Uterus (tissue), 4 donors: ENCODE data around the gene UBAC1. TPM values are rescaled to one million over a fixed set of nuclear protein-coding genes. Genes with fewer than 3 reads are reported as not detected.
"Not testable (repeated sequence)": the region's sequence is repeated elsewhere in the genome, so short reads cannot be mapped to it uniquely, and the experiment has no call there.

Experiments used
- DNase-seq, 2 donors: peaks; one replicate each; pipeline ENCODE4 v3.0.0-alpha.2; 2019 to 2020
- H3K27ac ChIP-seq, 2 donors: fragments of 200-600 bp; sonication (generic); 1 replicate in 1 of 2; 2 replicates in 1 of 2; pipeline ENCODE4 v1.5.1; 2016 to 2018
- H3K27me3 ChIP-seq, 2 donors: fragments of 200-600 bp; sonication (generic); one replicate each; pipeline ENCODE4 v1.5.1; 2018 to 2019; ENCODE audit warnings: control low read depth in 1 of 2
- H3K36me3 ChIP-seq, 2 donors: fragments of 200-600 bp; sonication (generic); one replicate each; pipeline ENCODE4 v1.5.1; 2019; ENCODE audit warnings: control low read depth in 1 of 2
- H3K4me1 ChIP-seq, 2 donors: fragments of 200-600 bp; sonication (generic); one replicate each; pipeline ENCODE4 v1.5.1; 2018 to 2019; ENCODE audit warnings: control low read depth in 1 of 2
- H3K4me3 ChIP-seq, 2 donors: fragments of 200-600 bp; sonication (generic); 1 replicate in 1 of 2; 2 replicates in 1 of 2; pipeline ENCODE4 v1.5.1; 2018 to 2019; ENCODE audit warnings: mild to moderate bottlenecking in 1 of 2
- H3K9me3 ChIP-seq, 2 donors: fragments of 200-600 bp; sonication (generic); one replicate each; pipeline ENCODE4 v1.5.1; 2019; ENCODE audit warnings: control low read depth in 1 of 2
- CTCF ChIP-seq, 4 experiments: fragments of 200-600 bp in 2 of 4; fragments of 450-650 bp in 2 of 4; sonication (generic) in 2 of 4; IDR thresholded peaks; one replicate each; pipeline ENCODE4 v1.5.1; 2016 to 2019; ENCODE audit warnings: antibody characterized with exemption in 4 of 4, mild to moderate bottlenecking in 2 of 4, moderate library complexity in 1 of 4
- POLR2A ChIP-seq, 2 donors: fragments of 450-650 bp; IDR thresholded peaks; one replicate each; pipeline ENCODE4 v1.6.1; 2016; ENCODE audit warnings: antibody characterized with exemption in 2 of 2, mild to moderate bottlenecking in 1 of 2, moderate library complexity in 1 of 2
- intact Hi-C: fragments of 100-400 bp; cut with DNase I; formaldehyde crosslinking; loops from one replicate; pipeline ENCODE4 v1.15.1; 2023; ENCODE audit warnings: low total_unique reads
- total RNA-seq, 4 donors: library from RNA; depleted of rRNA in 3 of 4; stranded (reverse); fragments of >200 nt in 3 of 4; gene quantifications; one replicate each; pipeline versions ENCODE4 v1.1.0 to v1.2.4, GENCODE V29; 2014 to 2023
- donor health status: DM: yes; HTN: yes; CAD: no.

UBAC1 gene
- total RNA-seq, 4 donors from 2014 or later, result 25.1 to 46.1 (median 35.8) TPM

GRCh38 chr9:135950135-135950682 lies 11.0 kb downstream of the UBAC1 start:
- TF ChIP-seq POLR2A (IDR thresholded peaks at IDR 0.05) (no peak), CTCF (IDR thresholded peaks at IDR 0.05) (no peak)

GRCh38 chr9:135949501-135950134 lies 11.6 kb downstream of the UBAC1 start:
- no peak for DNase-seq
- intact Hi-C loops, result no loop called here
- Histone ChIP-seq H3K27me3 (no peaks in the 10 kb centered on the region), H3K36me3 (no peaks in the 10 kb centered on the region), H3K27ac (no peak overlapping the region), H3K4me3 (no peak overlapping the region), H3K4me1 (no peaks in the 10 kb centered on the region), H3K9me3 (no peaks in the 10 kb centered on the region)
- TF ChIP-seq POLR2A (IDR thresholded peaks at IDR 0.05), result no peak
- no peak for TF ChIP-seq CTCF (IDR thresholded peaks at IDR 0.05)

More at GRCh38 chr9:135950135-135950682, 11.0 kb downstream of the UBAC1 start:
- Histone ChIP-seq H3K4me3 (no peak overlapping the region), H3K27me3 (no peaks in the 10 kb centered on the region), H3K9me3 (no peaks in the 10 kb centered on the region), H3K36me3 (no peaks in the 10 kb centered on the region), H3K27ac (no peak overlapping the region), H3K4me1 (no peaks in the 10 kb centered on the region)
- intact Hi-C loops, result no loop called here
- no peak for DNase-seq

GRCh38 chr9:135948968-135949367 lies 12.2 kb downstream of the UBAC1 start:
- no peak for DNase-seq
- Histone ChIP-seq H3K4me1 (no peaks in the 10 kb centered on the region), H3K27me3 (no peaks in the 10 kb centered on the region), H3K36me3 (no peaks in the 10 kb centered on the region), H3K9me3 (no peaks in the 10 kb centered on the region), H3K27ac (no peak overlapping the region), H3K4me3 (no peak overlapping the region)
- intact Hi-C loops, result no loop called here
- TF ChIP-seq POLR2A (IDR thresholded peaks at IDR 0.05) (no peak), CTCF (IDR thresholded peaks at IDR 0.05) (no peak)

GRCh38 chr9:135948446-135948845 lies 12.7 kb downstream of the UBAC1 start:
- Histone ChIP-seq H3K4me3 (no peak overlapping the region), H3K27ac (no peak overlapping the region), H3K27me3 (no peaks in the 10 kb centered on the region), H3K9me3 (no peaks in the 10 kb centered on the region), H3K4me1 (no peaks in the 10 kb centered on the region), H3K36me3 (no peaks in the 10 kb centered on the region)
- no peak for DNase-seq
- intact Hi-C loops, result no loop called here
- no peak for TF ChIP-seq CTCF (IDR thresholded peaks at IDR 0.05)

- no peak overlapping the region for H3K27ac ChIP-seq
- no peaks in the 10 kb centered on the region for H3K36me3 ChIP-seq
- no peaks in the 10 kb centered on the region for H3K27me3 ChIP-seq
- intact Hi-C loops, result no loop called here
- H3K4me1 ChIP-seq, result no peaks in the 10 kb centered on the region
- H3K4me3 ChIP-seq, result no peak overlapping the region
- no peaks in the 10 kb centered on the region for H3K9me3 ChIP-seq
- DNase-seq, result no peak
- no peak for TF ChIP-seq CTCF (IDR thresholded peaks at IDR 0.05)
- no peak for TF ChIP-seq POLR2A (IDR thresholded peaks at IDR 0.05)
Measured at GRCh38 chr9:135947582-135947981, 13.6 kb downstream of the UBAC1 start.

GRCh38 chr9:135947105-135947504 lies 14.1 kb downstream of the UBAC1 start:
- H3K36me3 ChIP-seq, intact Hi-C loops: not testable (repeated sequence)

More at GRCh38 chr9:135947105-135947504, 14.1 kb downstream of the UBAC1 start:
- DNase-seq, H3K4me1 ChIP-seq, H3K9me3 ChIP-seq, H3K27me3 ChIP-seq, H3K27ac ChIP-seq, H3K4me3 ChIP-seq: not testable (repeated sequence)
